PC-3 (cell line): Measurements from ENCODE around the gene ARHGAP5.

Experiments used
- CTCF ChIP-seq: fragments of 300-600 bp; sonication (generic); conservative IDR thresholded peaks from 2 replicates; pipeline ENCODE4 v1.5.1; 2017; ENCODE audit warnings: antibody characterized with exemption, low read depth, mild to moderate bottlenecking, low read length
- EZH2 ChIP-seq: fragments of 300-600 bp; sonication (generic); IDR thresholded peaks from one replicate; pipeline ENCODE4 v1.6.1; 2017; ENCODE audit warnings: antibody characterized with exemption, mild to moderate bottlenecking, low read length; ENCODE audit not compliant: unreplicated experiment
- EZH2phosphoT487 ChIP-seq: fragments of 300-600 bp; sonication (generic); IDR thresholded peaks from 2 replicates; pipeline ENCODE4 v1.6.1; 2018; ENCODE audit warnings: mild to moderate bottlenecking, antibody characterized with exemption, low read length, borderline replicate concordance

GRCh38 chr14:32064931-32065330, 12.2 kb upstream of the ARHGAP5 start:
- no peak for TF ChIP-seq CTCF
- TF ChIP-seq EZH2phosphoT487: no peak
- no peak for TF ChIP-seq EZH2
